Fibroblast of peridontal ligament (primary cell): Measurements from ENCODE around the gene HMOX1.

ENCODE experiments used
- DNase-seq: peaks from one replicate; pipeline ENCODE4 v3.0.0-alpha.2; 2010; ENCODE audit errors: extremely low read depth

The HMOX1 gene

DNA sequence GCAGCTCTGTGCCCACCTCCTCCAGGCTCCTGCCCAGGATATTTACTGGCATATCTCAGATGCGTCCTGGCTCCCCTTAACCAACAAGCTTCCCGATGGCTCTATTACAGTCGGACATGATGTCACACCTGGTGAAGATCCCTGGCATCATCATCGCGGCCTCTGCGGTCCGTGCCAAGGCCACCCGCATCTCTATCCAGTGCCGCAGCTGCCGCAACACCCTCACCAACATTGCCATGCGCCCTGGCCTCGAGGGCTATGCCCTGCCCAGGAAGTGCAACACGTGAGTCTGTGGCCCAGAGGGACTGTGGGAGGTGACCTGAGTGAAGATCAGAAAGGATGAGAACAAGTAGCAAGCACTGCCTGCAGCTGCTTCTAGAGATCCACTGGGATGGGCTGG, 25.5 kb downstream of the HMOX1 start:
- DNase-seq, result no peak

DNA sequence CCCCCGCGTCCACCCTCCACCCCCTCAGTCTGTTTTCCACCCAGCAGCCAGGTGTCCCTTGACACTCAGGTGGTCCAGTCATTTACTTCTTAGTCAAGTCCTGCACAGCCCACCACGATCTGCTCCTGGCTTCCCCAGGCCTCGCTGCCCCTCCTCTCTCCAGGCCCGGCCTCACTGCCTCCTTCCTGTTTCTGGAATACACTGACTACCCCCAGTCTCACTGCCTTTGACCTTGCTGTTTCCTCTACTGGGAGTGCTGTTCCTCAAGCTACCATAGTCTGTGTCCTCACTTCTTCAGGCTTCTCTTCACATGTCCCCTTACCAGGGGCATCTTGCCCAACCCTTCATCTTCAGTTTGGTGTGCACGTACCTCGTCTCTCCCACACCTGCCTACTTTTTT, 26.5 kb downstream of the HMOX1 start:
- DNase-seq, result no peak

DNA sequence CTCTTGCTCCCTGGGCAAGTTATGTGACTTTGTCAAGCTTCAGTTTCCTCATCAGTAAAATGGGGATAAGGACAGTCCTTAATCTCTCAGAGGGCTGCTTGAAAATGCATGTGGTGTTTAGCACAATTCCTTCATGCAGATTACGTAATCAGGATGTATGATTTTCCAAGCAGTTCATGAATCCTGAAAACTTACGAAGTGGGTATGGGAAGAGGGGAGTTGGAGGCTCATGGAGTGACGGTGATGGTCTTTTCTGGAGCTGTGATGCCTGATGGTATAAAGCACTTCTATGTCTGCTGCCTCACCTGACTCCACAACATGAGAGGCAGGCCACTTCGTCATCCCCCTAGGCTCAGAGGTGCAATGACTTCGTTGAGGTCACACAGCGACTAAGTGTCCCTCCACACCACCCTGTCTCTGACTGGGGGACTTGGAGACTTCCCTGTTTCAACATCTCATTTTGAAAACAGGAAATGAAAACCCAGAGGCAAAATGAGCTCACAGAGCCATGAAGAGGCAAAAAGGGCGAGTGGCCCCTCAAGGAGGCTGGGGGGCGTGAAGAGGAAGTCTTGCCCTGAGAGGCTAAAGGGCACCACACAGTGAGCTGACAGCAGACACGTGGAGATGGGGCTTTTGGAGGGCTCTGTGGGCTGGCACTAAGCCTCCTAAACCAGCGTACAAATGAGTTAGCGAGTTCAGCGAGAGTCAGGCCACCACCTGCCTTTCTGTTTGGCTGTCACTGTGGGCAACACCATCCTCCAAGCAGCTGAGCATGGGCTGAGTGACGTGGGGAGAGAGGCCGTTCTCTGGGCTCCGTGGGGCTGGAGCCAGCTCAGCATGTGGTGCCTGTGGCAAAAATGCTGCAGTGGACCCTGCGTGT, 29.1 kb downstream of the HMOX1 start:
- no peak for DNase-seq

DNA sequence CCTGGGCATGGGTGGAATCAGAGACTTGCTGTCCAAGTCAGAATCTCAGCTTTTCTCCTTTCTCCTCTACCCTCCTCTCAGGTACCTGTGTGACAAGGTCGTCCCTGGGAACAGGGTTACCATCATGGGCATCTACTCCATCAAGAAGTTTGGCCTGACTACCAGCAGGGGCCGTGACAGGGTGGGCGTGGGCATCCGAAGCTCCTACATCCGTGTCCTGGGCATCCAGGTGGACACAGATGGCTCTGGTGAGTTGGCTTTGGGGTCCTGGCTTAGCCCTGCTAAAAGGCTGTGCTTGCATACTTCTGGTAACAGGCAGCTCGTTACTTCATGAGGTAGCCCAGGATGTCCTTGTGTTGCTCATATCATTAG, 29.8 kb downstream of the HMOX1 start:
- DNase-seq, result no peak

DNA sequence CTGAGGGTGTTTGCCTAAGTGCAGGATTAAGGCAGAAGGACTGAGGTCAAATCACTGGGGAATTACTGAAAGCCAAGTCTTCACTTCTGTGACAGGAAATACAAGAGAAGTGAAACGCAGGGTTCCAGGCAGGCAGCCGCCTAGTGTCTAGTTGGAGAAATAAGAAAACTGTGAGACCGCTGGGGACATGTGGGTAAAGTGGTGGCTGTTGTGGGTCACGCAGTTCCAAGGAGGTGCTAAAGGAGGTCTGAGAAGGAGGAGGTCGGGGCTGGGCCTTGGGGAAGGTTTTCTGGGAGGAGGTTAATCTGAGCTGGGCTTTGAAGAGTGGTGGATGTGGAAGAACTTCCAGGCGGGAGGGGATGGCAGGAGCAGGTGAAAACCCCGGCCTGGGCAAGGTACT, 30.2 kb downstream of the HMOX1 start:
- no peak for DNase-seq

DNA sequence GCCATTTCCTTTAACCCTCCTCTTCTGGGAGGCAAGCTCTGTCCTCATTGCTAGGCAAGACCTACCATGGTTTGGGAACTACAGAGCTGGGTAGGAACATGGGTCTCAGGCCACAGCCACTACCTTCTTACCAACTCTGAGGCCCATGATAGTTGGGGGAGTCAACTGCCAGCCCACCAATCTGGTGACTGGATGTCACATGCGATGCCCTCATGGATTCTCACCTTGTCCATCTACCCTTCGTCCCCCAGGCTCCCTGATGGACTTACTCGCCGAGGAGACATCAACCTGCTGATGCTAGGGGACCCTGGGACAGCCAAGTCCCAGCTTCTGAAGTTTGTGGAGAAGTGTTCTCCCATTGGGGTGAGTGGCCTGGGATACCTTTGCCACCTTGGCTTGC, 32.7 kb downstream of the HMOX1 start:
- DNase-seq, result no peak

DNA sequence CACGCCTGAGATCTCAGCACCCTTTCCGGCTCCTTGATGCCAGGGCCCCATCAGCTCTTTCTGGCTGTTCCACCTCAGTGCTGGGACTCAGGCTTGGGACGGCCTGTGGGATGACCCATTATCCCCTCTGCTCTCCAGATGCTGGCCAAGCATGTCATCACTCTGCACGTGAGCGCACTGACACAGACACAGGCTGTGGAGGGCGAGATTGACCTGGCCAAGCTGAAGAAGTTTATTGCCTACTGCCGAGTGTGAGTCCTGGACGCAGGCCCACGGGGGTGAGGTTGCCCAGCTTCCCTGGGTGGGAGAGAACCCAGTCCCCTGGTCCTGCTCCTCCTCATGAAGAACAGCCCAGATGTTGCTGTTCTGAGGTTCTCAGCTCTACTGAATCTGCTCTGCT, 36.7 kb downstream of the HMOX1 start:
- DNase-seq, result no peak

DNA sequence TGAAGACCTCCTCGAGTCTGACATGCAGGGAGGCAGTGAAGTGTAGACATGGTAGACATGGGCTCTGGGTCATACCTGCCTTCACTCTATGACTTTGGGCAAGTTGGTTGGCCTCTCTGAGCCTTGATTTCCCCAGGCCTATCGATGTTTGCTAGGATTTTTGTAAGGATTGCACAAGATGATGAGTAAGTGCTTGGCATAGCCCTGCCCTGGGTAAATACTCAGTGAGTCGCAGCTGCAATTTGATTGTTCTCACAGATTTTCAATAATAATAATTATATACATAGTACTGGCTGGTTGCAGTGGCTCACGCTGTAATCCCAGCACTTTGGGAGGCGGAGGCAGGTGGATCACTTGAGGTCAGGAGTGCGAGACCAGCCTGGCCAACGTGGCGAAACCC, 37.2 kb downstream of the HMOX1 start:
- peak; percentile 67 for DNase-seq

DNA sequence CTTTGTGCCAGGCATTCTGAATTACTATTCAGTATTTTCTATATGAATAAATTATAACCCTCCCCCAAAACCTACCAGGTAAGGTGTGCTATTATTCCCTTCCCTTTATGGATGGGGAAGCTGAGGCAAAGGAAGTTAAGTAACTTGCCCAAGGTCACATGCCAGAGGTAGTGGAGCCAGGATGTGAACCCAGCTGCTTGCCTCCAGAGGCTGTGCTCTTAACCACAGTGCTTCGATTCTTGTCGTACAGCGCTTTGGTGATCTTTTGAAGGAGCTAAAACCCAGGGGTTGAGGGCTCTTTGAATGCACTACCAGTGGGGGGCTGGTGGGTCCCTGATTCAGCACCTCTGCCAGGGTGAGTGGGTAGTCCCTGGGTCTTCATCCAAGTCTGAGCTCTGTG, 37.8 kb downstream of the HMOX1 start:
- no peak for DNase-seq

DNA sequence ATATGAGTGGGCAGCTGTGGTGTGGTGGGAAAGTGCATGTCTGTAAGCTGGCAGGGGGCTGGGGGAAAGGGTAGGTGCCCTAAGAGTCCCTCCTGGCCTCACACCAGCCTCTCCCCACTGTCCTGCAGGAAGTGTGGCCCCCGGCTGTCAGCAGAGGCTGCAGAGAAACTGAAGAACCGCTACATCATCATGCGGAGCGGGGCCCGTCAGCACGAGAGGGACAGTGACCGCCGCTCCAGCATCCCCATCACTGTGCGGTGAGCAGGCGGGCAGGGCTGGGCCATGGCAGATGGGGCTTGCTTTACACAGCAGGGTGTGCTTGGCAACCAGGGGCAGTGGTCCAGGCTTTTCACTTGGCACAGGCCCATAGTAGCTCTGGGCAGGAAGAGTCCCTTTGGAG, 38.9 kb downstream of the HMOX1 start:
- DNase-seq, result no peak

DNA sequence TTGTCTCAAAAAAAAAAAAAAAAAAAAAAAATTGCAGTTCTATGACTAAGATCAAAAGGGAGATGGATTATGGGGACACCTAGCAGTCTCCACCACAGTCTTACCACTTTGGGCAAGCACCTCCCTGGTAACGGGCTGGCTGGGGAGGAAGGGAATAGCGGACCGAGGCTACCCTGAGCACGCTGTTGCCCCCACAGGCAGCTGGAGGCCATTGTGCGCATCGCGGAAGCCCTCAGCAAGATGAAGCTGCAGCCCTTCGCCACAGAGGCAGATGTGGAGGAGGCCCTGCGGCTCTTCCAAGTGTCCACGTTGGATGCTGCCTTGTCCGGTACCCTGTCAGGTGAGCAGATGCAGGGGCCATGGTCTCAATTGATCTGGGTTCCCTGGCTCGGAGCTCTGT, 40.2 kb downstream of the HMOX1 start:
- no peak for DNase-seq

DNA sequence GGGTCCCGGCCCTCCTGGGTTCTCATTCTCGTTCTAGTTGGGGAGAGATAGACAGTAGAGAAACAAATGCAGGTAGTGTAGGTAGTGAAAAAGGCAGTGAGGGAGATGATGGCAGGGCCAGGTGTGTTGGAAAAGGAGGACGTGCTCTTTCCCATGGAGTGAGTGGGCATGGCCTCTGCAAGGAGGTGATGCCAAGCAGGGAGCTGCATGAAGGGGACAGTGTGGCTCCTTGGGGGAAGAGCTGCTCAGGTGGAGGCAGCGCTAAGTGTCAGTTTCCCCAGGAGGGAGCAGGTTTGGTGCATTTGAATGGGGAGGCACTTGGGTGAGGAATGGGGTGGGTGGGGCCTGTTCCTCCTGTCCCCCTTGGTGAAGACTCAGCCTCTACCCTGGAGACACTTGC, 41.2 kb downstream of the HMOX1 start:
- DNase-seq, result no peak

DNA sequence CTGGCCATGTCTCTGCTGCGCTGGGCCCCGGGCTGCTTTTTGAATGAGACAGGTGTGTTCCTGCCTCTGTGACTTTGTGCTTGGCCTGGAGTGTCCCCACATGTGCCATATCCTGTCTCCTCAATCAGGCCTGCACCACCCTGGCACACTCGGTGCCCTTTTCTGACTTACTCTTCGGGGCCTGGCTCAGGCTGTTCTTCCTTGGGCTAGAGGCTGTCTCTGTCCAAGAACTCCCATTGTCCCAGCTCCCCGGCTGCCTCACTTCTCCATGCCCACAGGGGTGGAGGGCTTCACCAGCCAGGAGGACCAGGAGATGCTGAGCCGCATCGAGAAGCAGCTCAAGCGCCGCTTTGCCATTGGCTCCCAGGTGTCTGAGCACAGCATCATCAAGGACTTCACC, 42.0 kb downstream of the HMOX1 start:
- no peak for DNase-seq

DNA sequence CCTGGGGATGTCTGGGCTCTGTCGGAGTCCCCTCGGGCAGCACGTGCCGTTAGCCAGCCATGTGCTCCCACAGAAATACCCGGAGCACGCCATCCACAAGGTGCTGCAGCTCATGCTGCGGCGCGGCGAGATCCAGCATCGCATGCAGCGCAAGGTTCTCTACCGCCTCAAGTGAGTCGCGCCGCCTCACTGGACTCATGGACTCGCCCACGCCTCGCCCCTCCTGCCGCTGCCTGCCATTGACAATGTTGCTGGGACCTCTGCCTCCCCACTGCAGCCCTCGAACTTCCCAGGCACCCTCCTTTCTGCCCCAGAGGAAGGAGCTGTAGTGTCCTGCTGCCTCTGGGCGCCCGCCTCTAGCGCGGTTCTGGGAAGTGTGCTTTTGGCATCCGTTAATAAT, 43.2 kb downstream of the HMOX1 start:
- no peak for DNase-seq

DNA sequence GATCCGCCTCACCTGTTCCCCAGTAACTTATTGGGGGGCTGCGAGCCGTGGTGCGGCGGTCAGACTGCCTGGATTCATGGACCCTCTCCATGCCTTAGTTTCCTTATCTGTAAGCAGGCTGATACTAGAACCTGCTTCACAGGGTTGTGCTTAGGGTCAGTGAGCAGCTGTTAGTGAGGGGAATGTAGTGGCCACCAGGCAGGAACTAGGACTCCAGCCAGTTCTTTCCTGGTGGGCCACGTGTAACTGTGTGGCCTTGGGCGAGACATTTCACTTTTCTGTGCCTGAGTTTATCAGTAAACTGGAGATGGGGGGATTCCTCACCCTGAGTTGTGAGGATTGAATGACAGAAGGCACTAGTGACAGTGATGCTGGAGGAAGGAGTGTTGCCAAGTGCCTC, 43.9 kb downstream of the HMOX1 start:
- DNase-seq, result no peak

DNA sequence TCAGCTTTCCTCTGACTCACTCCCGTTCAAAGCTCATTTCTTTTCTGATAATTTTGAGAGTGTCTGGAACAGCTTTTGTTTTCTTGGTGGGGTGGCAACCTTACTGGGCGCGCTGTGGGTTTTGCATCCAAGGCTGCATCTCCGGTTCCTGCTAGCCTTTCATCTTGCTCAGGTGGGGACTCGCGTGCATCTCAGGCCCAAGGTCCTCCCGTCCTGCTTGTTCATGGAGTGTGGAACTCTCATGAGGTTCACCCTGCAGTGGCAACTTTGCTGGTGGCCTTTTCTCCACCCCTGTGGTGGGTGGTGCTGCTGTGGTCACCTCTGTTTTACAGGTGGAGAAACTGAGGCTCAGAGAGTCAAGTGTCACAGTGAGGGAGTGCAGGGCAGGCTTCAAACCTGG, 44.6 kb downstream of the HMOX1 start:
- no peak for DNase-seq

DNA sequence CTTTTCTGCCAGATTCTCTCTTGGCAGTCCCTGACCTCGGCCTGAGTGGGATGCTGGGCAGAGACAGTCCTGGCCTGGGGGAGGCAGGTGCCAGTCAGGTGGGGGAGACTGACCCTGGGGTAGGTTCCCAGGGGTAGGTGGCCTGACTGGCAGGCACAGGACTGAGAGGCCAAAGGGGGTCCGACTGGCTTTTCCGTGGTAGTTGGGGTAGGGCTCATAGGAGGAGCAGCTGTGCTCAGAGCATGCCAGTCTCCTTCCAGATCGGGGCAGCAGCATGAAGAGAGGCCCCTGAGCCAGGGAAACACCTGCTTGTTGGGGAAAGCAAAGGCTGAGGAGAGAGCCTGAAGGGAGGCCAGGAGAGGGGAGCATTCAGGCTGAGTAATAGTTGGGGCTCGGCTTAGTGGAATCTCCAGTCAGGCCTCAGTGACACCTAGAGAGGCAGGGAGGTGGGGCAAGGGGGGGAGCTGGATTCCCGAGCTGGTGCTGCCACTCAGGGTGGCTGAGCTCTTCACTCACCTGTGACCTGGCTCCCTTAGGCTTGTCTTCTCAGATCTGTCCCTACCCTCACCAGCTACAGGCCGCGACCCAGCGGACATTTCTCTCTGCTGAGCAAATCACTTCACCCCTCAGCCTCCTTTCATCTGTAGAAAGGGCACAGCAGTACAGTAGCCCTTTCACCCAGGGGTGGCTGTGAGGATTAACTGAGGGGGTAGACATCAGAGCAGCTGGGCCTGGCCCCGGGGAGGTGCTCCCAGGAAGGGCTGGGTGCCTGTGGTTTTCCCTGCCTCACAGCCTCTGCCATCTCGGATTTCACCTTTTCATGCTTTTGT, 45.3 kb downstream of the HMOX1 start:
- DNase-seq, result peak; percentile 19

DNA sequence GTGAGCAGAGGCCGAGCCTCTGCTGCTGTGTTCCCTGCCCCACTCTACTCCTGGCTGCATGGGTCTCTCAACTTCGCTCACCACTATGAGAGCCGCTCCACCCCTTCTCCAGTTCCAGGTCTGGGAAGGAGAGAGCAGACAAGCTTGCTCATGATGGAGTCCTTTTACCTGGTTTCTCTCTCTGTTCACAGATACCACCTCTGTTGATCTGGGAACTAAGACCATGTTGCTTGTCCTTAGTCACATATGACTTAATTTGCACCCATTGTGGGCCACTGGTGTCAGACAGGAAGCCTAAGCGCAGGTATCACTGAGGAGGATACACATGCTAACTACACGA, 45.9 kb downstream of the HMOX1 start:
- DNase-seq, result no peak

DNA sequence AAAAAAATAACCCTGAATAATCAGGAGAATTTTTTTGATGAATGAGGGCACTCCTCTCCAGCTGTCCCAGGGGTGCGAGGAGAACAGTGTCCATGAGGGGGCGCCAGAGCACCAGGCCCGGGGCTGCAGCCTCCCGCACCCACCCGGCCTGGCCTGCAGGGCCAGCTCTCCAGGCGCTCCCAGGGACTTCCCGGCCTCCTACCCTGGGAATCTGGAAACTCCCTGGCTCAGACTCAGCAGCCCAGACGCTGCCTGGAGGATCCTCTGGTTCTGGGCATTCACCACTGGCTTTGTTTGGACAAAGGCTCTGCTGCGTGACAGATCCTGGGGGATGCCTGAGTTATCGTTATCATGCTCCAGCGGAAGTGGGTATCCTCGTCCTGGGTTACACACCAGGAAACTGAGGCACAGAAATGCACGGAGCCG, 50.0 kb downstream of the HMOX1 start:
- peak; percentile 95 for DNase-seq

DNA sequence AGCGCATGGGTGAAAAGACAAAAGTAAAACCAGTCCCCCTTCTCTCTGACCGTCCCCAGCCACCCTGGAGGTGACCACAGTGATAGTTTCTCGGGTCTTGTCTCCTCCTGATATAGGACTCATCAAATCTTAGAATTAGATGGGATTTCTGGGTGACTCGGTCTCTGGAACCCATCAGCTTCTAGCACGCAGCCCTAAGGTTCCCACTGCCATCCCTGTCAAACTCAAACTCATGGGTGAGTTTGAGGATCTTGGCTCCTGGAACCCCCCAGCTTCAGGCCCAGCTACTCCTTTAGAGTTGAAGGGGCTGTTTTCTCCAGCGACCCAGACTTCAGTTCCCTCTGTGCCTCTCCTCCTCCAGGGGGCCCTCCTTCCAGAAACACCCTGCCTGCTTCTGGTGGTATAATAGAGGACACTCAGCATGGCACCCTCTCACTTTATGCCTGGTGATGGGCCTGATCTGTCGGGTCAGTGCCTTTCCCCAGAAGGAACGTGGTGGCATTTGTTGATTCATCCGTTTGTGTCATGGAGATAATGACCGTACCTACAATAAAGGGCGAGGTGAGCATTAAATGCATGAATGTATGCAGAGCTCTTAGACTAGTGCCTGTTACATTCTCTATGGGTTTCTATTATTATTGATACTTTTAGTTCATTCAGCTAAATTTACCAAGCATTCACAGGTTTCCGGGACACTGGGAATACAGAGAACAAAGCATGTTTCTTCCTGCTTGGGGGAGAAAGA, 50.8 kb downstream of the HMOX1 start:
- DNase-seq, result no peak

DNA sequence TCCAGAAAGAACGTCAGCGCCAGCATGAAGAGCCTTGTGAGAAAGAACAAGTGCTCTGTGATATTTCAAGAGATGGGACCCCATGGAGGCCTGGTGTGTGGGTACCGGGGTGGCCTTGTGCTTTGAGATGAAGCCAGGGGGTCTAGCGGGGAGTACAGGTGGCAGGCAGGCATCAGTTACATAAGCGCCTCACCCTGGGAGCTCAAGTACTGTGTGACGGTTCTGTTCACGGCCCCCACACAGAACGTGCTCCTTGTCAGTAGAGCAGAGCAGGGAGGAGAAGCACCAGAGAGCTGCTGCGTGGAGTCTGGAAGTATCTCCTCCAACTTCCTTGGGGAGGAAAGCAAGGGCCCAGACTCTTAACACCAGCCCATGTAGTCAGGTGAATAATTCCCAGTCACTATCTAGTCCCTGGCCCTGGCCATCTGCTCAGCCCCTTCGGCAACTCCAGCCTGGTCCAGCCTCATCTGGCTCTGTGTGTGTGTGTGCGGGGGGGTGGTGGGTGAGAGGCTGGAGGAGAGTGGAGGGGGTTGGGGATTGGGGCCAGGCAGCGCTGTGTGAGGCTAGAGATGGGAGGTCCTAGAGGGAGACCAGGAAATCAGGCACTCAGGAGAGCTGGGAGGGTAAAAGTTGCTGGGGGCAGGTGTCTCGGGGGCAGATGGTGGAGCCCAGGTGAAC, 51.5 kb downstream of the HMOX1 start:
- DNase-seq, result no peak
